LNCAP (cell line): ENCODE data around the gene ASCL2.

Source experiments
- CTCF ChIP-seq: fragments of 450-650 bp; IDR thresholded peaks from 2 replicates; pipeline ENCODE4 v1.5.1; 2017; ENCODE audit warnings: mild to moderate bottlenecking

Gene ASCL2

GRCh38 chr11:2270322-2271076 lies at the start of gene ASCL2:
Gene ASCL2, minus strand, starts transcription at chr11:2270588. Its CDS starts 256 bp downstream, at chr11:2270332.
- TF ChIP-seq CTCF: no peak

- no peak for TF ChIP-seq CTCF
Observed at GRCh38 chr11:2319791-2320472, 49.5 kb upstream of the ASCL2 start.

- TF ChIP-seq CTCF: no peak
Observed at GRCh38 chr11:2318707-2319106, 48.3 kb upstream of the ASCL2 start.

- no peak for TF ChIP-seq CTCF
Observed at GRCh38 chr11:2318123-2318522, 47.7 kb upstream of the ASCL2 start.

- TF ChIP-seq CTCF: no peak
Observed at GRCh38 chr11:2317354-2318050, 47.1 kb upstream of the ASCL2 start.

- TF ChIP-seq CTCF: no peak
Observed at GRCh38 chr11:2316963-2317244, 46.5 kb upstream of the ASCL2 start.

GRCh38 chr11:2316169-2316962 lies 46.0 kb upstream of the ASCL2 start:
- TF ChIP-seq CTCF: no peak
